GM19043 (cell line): ENCODE data around the gene PTPN18.
"Not testable (repeated sequence)": the region's sequence is repeated elsewhere in the genome, so short reads cannot be mapped to it uniquely, and the experiment has no call there.

Source experiments
- ATAC-seq: cut with Tn5 transposase; IDR thresholded peaks from one replicate; pipeline ENCODE4 v1.9.1; 2021; ENCODE audit warnings: low read depth; ENCODE audit not compliant: unreplicated experiment

Gene PTPN18

DNA sequence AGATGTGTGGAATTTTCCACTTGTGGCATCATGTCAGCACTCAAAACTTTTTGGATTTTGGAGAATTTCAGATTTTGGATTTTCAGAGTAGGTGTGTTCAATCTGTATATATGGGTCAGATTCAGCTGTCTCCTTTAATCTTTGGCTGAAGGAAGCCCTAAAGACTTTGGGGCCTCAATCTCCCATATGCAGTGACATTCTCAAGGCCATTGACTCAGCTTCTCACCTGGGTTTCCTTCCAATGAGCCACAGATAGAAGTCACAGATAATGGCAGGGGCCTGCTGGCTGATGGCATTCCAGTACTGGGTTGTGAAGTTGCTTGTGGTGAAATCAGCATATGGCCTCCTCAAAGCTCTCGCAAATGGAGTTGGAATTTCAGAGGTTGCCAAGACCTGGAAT, 63.0 kb downstream of the PTPN18 start:
- not testable (repeated sequence) for ATAC-seq
